HG03442 (cell line): ENCODE results near the gene RRP1B.
A peak's percentile ranks its signal among the peaks of the same experiment; 100 is the strongest.

Experiments
- ATAC-seq: cut with Tn5 transposase; IDR thresholded peaks from one replicate; pipeline ENCODE4 v1.9.1; 2021; ENCODE audit warnings: mild to moderate bottlenecking, moderate library complexity; ENCODE audit not compliant: unreplicated experiment

The RRP1B gene

GRCh38 chr21:43720539-43721166 lies 61.3 kb downstream of the RRP1B start:
- ATAC-seq, result no peak

- no peak for ATAC-seq
Measured at GRCh38 chr21:43721206-43721605, 61.8 kb downstream of the RRP1B start.

- ATAC-seq, result no peak
Measured at GRCh38 chr21:43721939-43722338, 62.6 kb downstream of the RRP1B start.

GRCh38 chr21:43723648-43724047 lies 64.3 kb downstream of the RRP1B start:
- no peak for ATAC-seq

- ATAC-seq, result no peak
Measured at GRCh38 chr21:43726686-43727518, 67.5 kb downstream of the RRP1B start.

GRCh38 chr21:43727519-43728153 lies 68.3 kb downstream of the RRP1B start:
- ATAC-seq, result no peak

GRCh38 chr21:43728154-43728466 lies 68.8 kb downstream of the RRP1B start:
- no peak for ATAC-seq

GRCh38 chr21:43728467-43729390 lies 69.4 kb downstream of the RRP1B start:
- ATAC-seq, result peak; percentile 68

GRCh38 chr21:43731476-43731875 lies 72.1 kb downstream of the RRP1B start:
- no peak for ATAC-seq

GRCh38 chr21:43731891-43732711 lies 72.7 kb downstream of the RRP1B start:
- no peak for ATAC-seq

GRCh38 chr21:43733060-43733459 lies 73.7 kb downstream of the RRP1B start:
- ATAC-seq, result no peak

GRCh38 chr21:43733529-43734071 lies 74.2 kb downstream of the RRP1B start:
- no peak for ATAC-seq

GRCh38 chr21:43734131-43734927 lies 75.0 kb downstream of the RRP1B start:
- ATAC-seq, result no peak

GRCh38 chr21:43734928-43735229 lies 75.5 kb downstream of the RRP1B start:
- no peak for ATAC-seq

GRCh38 chr21:43735236-43736091 lies 76.1 kb downstream of the RRP1B start:
- ATAC-seq, result no peak

GRCh38 chr21:43736224-43736883 lies 77.0 kb downstream of the RRP1B start:
- no peak for ATAC-seq

GRCh38 chr21:43737158-43737950 lies 78.0 kb downstream of the RRP1B start:
- no peak for ATAC-seq
